Measurements from ENCODE around the gene CD46. TPM values are rescaled to one million over a fixed set of nuclear protein-coding genes. Genes with fewer than 3 reads are reported as not detected.

The CD46 gene
- total and polyA plus RNA-seq, 3 donors from 2014 or later = 80.7 to 130 (median 107) TPM

GRCh38 chr1:207742850-207743555, 8.9 kb upstream of the CD46 start:
- no peak overlapping the region for H3K4me3 ChIP-seq
- no peak for DNase-seq
- intact Hi-C loops (cut with DNase I; ENCODE audit: low total_unique reads) = no loop called here
- no peaks in the 10 kb centered on the region for H3K36me3 ChIP-seq (ENCODE audit: low read depth, missing control alignments)
- no peaks in the 10 kb centered on the region for H3K27me3 ChIP-seq
- 87% methylated on average over 3 of the region's 3 CpGs for WGBS, 2 donors
- H3K4me1 ChIP-seq = no peaks in the 10 kb centered on the region
- no peak for TF ChIP-seq POLR2A (IDR thresholded peaks at IDR 0.05)
- no peak for TF ChIP-seq CTCF (IDR thresholded peaks at IDR 0.05)
- no peaks in the 10 kb centered on the region for H3K9me3 ChIP-seq
- H3K27ac ChIP-seq = no peak overlapping the region

GRCh38 chr1:207744000-207744534, 7.8 kb upstream of the CD46 start:
- intact Hi-C loops (cut with DNase I; ENCODE audit: low total_unique reads) = no loop called here
- Histone ChIP-seq H3K4me1 (no peaks in the 10 kb centered on the region), H3K27ac (no peak overlapping the region), H3K9me3 (no peaks in the 10 kb centered on the region), H3K4me3 (no peak overlapping the region), H3K27me3 (no peaks in the 10 kb centered on the region), H3K36me3 (ENCODE audit: low read depth, missing control alignments) (no peaks in the 10 kb centered on the region)
- 87 to 96% methylated on average over 4 of the region's 4 CpGs for whole genome bisulfite sequencing, 2 donors
- TF ChIP-seq POLR2A (IDR thresholded peaks at IDR 0.05) = no peak
- no peak for TF ChIP-seq CTCF (IDR thresholded peaks at IDR 0.05)
- no peak for DNase-seq

GRCh38 chr1:207745285-207745684, 6.6 kb upstream of the CD46 start:
- no peak overlapping the region for H3K4me3 ChIP-seq
- H3K9me3 ChIP-seq = no peaks in the 10 kb centered on the region
- H3K4me1 ChIP-seq = no peaks in the 10 kb centered on the region
- H3K36me3 ChIP-seq (ENCODE audit: low read depth, missing control alignments) = no peaks in the 10 kb centered on the region
- H3K27me3 ChIP-seq = no peaks in the 10 kb centered on the region
- no peak for DNase-seq
- H3K27ac ChIP-seq = no peak overlapping the region
- no peak for TF ChIP-seq POLR2A (IDR thresholded peaks at IDR 0.05)
- no peak for TF ChIP-seq CTCF (IDR thresholded peaks at IDR 0.05)
- WGBS, 2 donors = 79 to 82% methylated on average over 1 of the region's 1 CpG
- intact Hi-C loops (cut with DNase I; ENCODE audit: low total_unique reads) = no loop called here

GRCh38 chr1:207745839-207746767, 5.8 kb upstream of the CD46 start:
- Histone ChIP-seq H3K4me1 (peaks cover 2% of the 10 kb centered on the region), H3K27ac (no peak overlapping the region), H3K36me3 (ENCODE audit: low read depth, missing control alignments) (no peaks in the 10 kb centered on the region), H3K4me3 (no peak overlapping the region), H3K9me3 (no peaks in the 10 kb centered on the region), H3K27me3 (no peaks in the 10 kb centered on the region)
- DNase-seq = no peak
- TF ChIP-seq CTCF (IDR thresholded peaks at IDR 0.05) (no peak), POLR2A (IDR thresholded peaks at IDR 0.05) (no peak)
- intact Hi-C loops (cut with DNase I; ENCODE audit: low total_unique reads) = no loop called here
- 83 to 88% methylated on average over 6 of the region's 6 CpGs for WGBS, 2 donors

Data from testis (tissue), 3 donors.